HepG2 (cell line): Measurements from ENCODE around the gene C1orf159. TPM values are rescaled to one million over a fixed set of nuclear protein-coding genes. Genes with fewer than 3 reads are reported as not detected.

Experiments used
- CHD4 ChIP-seq: fragments of 200-600 bp; sonication (generic); IDR thresholded peaks from 2 replicates; pipeline ENCODE4 v1.7.0; 2017; ENCODE audit warnings: mild to moderate bottlenecking, low read length, borderline replicate concordance
- HDAC1 ChIP-seq: sonication (generic); formaldehyde crosslinking; IDR thresholded peaks from 2 replicates; pipeline ENCODE4 v1.5.1; 2020; ENCODE audit warnings: mild to moderate bottlenecking, missing genetic modification reagents
- MLXIP ChIP-seq: sonication (generic); formaldehyde crosslinking; IDR thresholded peaks from 2 replicates; pipeline ENCODE4 v1.9.0; 2021; ENCODE audit warnings: missing genetic modification reagents, borderline replicate concordance
- RCOR2 ChIP-seq: IDR thresholded peaks from 2 replicates; pipeline ENCODE4 v1.6.1; 2016; ENCODE audit warnings: missing biosample characterization, missing genetic modification reagents
- SIN3B ChIP-seq: fragments of 150-350 bp; IDR thresholded peaks from 2 replicates; pipeline ENCODE4 v1.6.1; 2014; ENCODE audit warnings: low read length
- SKIL ChIP-seq: sonication (generic); formaldehyde crosslinking; IDR thresholded peaks from 2 replicates; pipeline ENCODE4 v1.8.0; 2022; ENCODE audit warnings: missing genetic modification reagents, mild to moderate bottlenecking, moderate library complexity, borderline replicate concordance
- THAP11 ChIP-seq: IDR thresholded peaks from 2 replicates; pipeline ENCODE4 v1.6.1; 2016; ENCODE audit warnings: missing biosample characterization, missing genetic modification reagents
- ZBTB3 ChIP-seq: sonication (generic); formaldehyde crosslinking; IDR thresholded peaks from 2 replicates; pipeline ENCODE4 v1.4.0; 2020; ENCODE audit warnings: low read depth, mild to moderate bottlenecking, moderate library complexity, missing genetic modification reagents, borderline replicate concordance
- ZNF138 ChIP-seq: sonication (generic); formaldehyde crosslinking; IDR thresholded peaks from 2 replicates; pipeline ENCODE4 v1.5.0; 2020; ENCODE audit warnings: mild to moderate bottlenecking, low read depth, missing genetic modification reagents
- ZNF615 ChIP-seq: sonication (generic); formaldehyde crosslinking; IDR thresholded peaks from 2 replicates; pipeline ENCODE4 v1.5.0; 2020; ENCODE audit warnings: mild to moderate bottlenecking, missing genetic modification reagents, borderline replicate concordance
- polyA plus RNA-seq, 8 experiments: library from polyadenylated mRNA; depleted of rRNA in 3 of 8; stranded (reverse) in 7 of 8; unstranded in 1 of 8; fragments of >200 nt; fragmentation: Illumina TruSeq in 4 of 8; extraction: Trizol in 4 of 8; gene quantifications; 2 replicates each; pipeline versions ENCODE4 v1.2.1 to v1.2.3, GENCODE V29; 2011 to 2016; ENCODE audit warnings: low read depth in 4 of 8, missing spikeins in 1 of 8, mixed read lengths in 1 of 8; ENCODE audit not compliant: insufficient read depth in 1 of 8
- total RNA-seq, 5 experiments: library from RNA; depleted of rRNA; stranded (reverse); fragments of >200 nt; fragmentation: Illumina TruSeq; extraction: Trizol; gene quantifications; 2 replicates each; pipeline ENCODE4 v1.2.3, GENCODE V29; 2016; ENCODE audit warnings: low read depth in 1 of 5
- TF ChIP-seq, protein P1 (sequence below): sonication (generic); formaldehyde crosslinking; IDR thresholded peaks from one replicate; pipeline ENCODE4 v1.5.1; 2020; ENCODE audit warnings: mild to moderate bottlenecking, missing genetic modification reagents; ENCODE audit errors: not compliant biosample characterization
- TF ChIP-seq, protein P2 (sequence below): sonication (generic); formaldehyde crosslinking; conservative IDR thresholded peaks from 2 replicates; pipeline ENCODE4 v1.8.1; 2023; ENCODE audit warnings: missing genetic modification reagents

Gene C1orf159
- total and polyA plus RNA-seq, 2 of the 13 experiments (the other 11 are each of a cell fraction or from before 2014, with no cell fraction given): 3.8 to 6.7 TPM

DNA sequence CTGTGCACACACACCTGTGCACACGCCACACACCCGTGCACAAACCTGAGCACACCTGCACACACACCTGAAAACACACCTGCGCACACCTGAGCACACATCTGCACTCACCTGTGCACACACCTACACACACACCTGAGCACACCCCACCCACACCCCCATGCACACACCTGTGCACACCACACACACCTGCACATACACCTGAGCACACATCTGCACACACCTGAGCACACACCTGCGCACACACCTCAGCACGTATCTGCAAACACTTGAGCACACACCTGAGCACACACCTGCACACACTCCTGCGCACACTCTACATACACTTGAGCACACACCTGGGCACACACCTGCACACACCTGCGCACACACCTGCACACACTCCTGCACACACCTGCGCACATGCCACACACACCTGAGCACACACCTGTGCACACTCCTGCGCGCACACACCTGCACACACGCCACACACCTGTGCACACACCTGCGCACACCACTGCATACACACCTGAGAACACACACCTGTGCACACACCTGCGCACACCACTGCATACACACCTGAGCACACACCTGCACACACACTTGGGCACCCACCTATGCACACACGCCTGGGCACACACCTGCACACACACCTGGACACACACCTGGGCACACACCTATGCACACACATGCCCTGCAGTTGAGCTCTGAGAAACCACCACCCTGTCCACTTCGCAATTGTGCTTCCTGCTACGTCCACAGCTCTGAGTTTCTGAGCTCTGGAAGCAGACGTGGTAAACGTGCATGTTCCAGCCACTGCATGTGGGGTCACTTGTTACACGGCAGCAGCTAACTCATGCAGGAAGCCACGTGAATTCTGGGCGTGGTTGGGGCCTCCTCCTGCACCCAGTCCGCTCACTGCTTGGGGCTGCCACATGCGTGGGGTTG, 8.0 kb upstream of the C1orf159 start (continued):
- TF ChIP-seq MLXIP (CRISPR knock-in tag) (no peak), ZNF615 (CRISPR knock-in tag) (no peak), CHD4 (peak; percentile 99), ZNF138 (CRISPR knock-in tag) (0 out of 2 replicates have a peak, but pooled peaks have one; percentile 16), RCOR2 (CRISPR knock-in tag) (0 out of 2 replicates have a peak, but pooled peaks have one; percentile 2), ZBTB3 (0 out of 2 replicates have a peak, but pooled peaks have one; percentile 5), HDAC1 (CRISPR knock-in tag) (peak; percentile 60; the same call in 1 of the 2 replicates), THAP11 (CRISPR knock-in tag) (no peak), SIN3B (no peak), SKIL (CRISPR knock-in tag) (0 out of 2 replicates have a peak, but pooled peaks have one; percentile 13)
- TF ChIP-seq, protein P1, sequence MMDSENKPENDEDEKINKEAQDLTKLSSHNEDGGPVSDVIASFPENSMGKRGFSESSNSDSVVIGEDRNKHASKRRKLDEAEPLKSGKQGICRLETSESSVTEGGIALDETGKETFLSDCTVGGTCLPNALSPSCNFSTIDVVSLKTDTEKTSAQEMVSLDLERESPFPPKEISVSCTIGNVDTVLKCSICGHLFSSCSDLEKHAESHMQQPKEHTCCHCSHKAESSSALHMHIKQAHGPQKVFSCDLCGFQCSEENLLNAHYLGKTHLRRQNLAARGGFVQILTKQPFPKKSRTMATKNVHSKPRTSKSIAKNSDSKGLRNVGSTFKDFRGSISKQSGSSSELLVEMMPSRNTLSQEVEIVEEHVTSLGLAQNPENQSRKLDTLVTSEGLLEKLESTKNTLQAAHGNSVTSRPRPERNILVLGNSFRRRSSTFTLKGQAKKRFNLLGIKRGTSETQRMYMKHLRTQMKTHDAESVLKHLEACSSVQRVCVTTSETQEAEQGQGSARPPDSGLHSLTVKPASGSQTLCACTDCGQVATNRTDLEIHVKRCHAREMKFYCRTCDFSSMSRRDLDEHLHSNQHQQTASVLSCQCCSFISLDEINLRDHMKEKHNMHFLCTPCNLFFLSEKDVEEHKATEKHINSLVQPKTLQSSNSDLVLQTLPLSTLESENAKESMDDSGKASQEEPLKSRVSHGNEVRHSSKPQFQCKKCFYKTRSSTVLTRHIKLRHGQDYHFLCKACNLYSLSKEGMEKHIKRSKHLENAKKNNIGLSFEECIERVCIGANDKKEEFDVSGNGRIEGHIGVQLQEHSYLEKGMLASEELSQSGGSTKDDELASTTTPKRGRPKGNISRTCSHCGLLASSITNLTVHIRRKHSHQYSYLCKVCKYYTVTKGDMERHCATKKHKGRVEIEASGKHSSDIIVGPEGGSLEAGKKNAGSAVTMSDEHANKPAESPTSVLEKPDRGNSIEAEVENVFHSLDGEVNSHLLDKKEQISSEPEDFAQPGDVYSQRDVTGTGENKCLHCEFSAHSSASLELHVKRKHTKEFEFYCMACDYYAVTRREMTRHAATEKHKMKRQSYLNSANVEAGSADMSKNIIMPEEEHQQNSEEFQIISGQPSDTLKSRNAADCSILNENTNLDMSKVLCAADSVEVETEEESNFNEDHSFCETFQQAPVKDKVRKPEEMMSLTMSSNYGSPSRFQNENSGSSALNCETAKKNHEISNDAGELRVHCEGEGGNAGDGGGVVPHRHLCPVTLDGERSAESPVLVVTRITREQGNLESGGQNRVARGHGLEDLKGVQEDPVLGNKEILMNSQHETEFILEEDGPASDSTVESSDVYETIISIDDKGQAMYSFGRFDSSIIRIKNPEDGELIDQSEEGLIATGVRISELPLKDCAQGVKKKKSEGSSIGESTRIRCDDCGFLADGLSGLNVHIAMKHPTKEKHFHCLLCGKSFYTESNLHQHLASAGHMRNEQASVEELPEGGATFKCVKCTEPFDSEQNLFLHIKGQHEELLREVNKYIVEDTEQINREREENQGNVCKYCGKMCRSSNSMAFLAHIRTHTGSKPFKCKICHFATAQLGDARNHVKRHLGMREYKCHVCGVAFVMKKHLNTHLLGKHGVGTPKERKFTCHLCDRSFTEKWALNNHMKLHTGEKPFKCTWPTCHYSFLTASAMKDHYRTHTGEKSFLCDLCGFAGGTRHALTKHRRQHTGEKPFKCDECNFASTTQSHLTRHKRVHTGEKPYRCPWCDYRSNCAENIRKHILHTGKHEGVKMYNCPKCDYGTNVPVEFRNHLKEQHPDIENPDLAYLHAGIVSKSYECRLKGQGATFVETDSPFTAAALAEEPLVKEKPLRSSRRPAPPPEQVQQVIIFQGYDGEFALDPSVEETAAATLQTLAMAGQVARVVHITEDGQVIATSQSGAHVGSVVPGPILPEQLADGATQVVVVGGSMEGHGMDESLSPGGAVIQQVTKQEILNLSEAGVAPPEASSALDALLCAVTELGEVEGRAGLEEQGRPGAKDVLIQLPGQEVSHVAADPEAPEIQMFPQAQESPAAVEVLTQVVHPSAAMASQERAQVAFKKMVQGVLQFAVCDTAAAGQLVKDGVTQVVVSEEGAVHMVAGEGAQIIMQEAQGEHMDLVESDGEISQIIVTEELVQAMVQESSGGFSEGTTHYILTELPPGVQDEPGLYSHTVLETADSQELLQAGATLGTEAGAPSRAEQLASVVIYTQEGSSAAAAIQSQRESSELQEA (CRISPR knock-in tag): peak; percentile 17
- TF ChIP-seq, protein P2, sequence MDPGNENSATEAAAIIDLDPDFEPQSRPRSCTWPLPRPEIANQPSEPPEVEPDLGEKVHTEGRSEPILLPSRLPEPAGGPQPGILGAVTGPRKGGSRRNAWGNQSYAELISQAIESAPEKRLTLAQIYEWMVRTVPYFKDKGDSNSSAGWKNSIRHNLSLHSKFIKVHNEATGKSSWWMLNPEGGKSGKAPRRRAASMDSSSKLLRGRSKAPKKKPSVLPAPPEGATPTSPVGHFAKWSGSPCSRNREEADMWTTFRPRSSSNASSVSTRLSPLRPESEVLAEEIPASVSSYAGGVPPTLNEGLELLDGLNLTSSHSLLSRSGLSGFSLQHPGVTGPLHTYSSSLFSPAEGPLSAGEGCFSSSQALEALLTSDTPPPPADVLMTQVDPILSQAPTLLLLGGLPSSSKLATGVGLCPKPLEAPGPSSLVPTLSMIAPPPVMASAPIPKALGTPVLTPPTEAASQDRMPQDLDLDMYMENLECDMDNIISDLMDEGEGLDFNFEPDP: no peak
